Fibroblast of skin of right quadriceps (primary cell): ENCODE data around the gene MOV10.
A peak's percentile ranks its signal among the peaks of the same experiment; 100 is the strongest.
"Not testable (repeated sequence)": the region's sequence is repeated elsewhere in the genome, so short reads cannot be mapped to it uniquely, and the experiment has no call there.

ENCODE experiments used
- DNase-seq: peaks from one replicate; pipeline ENCODE4 v3.0.0-alpha.2; 2013

Gene MOV10

GRCh38 chr1:112714313-112715263, 40.1 kb downstream of the MOV10 start:
- no peak for DNase-seq

- DNase-seq = peak; percentile 90
Observed at GRCh38 chr1:112715264-112716053, 41.0 kb downstream of the MOV10 start, which contains the start of gene PPM1J. Gene PPM1J, minus strand, starts transcription at chr1:112715332. Its CDS starts 31 bp downstream, at chr1:112715301.

- DNase-seq = peak; percentile 85
Observed at GRCh38 chr1:112716133-112716720, 41.8 kb downstream of the MOV10 start.

- no peak for DNase-seq
Observed at GRCh38 chr1:112717263-112717873, 42.9 kb downstream of the MOV10 start.

GRCh38 chr1:112718691-112719418, 44.4 kb downstream of the MOV10 start:
- peak; percentile 54 for DNase-seq

- no peak for DNase-seq
Observed at GRCh38 chr1:112719706-112720105, 45.2 kb downstream of the MOV10 start.

- DNase-seq = no peak
Observed at GRCh38 chr1:112720800-112721199, 46.3 kb downstream of the MOV10 start.

- not testable (repeated sequence) for DNase-seq
Observed at GRCh38 chr1:112721294-112721693, 46.8 kb downstream of the MOV10 start.

GRCh38 chr1:112721966-112722524, 47.6 kb downstream of the MOV10 start:
- DNase-seq = no peak

GRCh38 chr1:112722601-112723510, 48.4 kb downstream of the MOV10 start:
- DNase-seq = peak; percentile 60

GRCh38 chr1:112723511-112723839, 49.0 kb downstream of the MOV10 start:
- no peak for DNase-seq

GRCh38 chr1:112724240-112724639, 49.8 kb downstream of the MOV10 start:
- not testable (repeated sequence) for DNase-seq

- no peak for DNase-seq
Observed at GRCh38 chr1:112727716-112728115, 53.3 kb downstream of the MOV10 start.

- not testable (repeated sequence) for DNase-seq
Observed at GRCh38 chr1:112728306-112728971, 54.0 kb downstream of the MOV10 start.

- DNase-seq = not testable (repeated sequence)
Observed at GRCh38 chr1:112729011-112729410, 54.6 kb downstream of the MOV10 start.

GRCh38 chr1:112729909-112730308, 55.5 kb downstream of the MOV10 start:
- no peak for DNase-seq

- no peak for DNase-seq
Observed at GRCh38 chr1:112731451-112731850, 57.0 kb downstream of the MOV10 start.

GRCh38 chr1:112735752-112736151, 61.3 kb downstream of the MOV10 start:
- DNase-seq = peak; percentile 86

GRCh38 chr1:112737573-112737972, 63.1 kb downstream of the MOV10 start:
- no peak for DNase-seq
